Right kidney (tissue), 9 donors: Measurements from ENCODE around the gene CYSTM1.
A peak's percentile ranks its signal among the peaks of the same experiment; 100 is the strongest.

Experiments
- DNase-seq: peaks from one replicate; pipeline ENCODE4 v3.0.0-alpha.2; 2016
- long read RNA-seq, 8 donors: transcript quantifications; one replicate each; lab custom pipeline, GENCODE V29; 2026

Gene CYSTM1, protein sequence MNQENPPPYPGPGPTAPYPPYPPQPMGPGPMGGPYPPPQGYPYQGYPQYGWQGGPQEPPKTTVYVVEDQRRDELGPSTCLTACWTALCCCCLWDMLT
- long read RNA-seq, donor 1, transcript CYSTM1-201 (3 exons, 1,336 nt): major isoform, 101 of 140 reads
- long read RNA-seq, donor 1, partial matches to known transcripts: 38 of 140 reads
- long read RNA-seq, donor 1, other reads (novel, unspliced or antisense): 0 of 140 reads
- long read RNA-seq, donor 2, transcript CYSTM1-201 (3 exons, 1,336 nt): major isoform, 55 of 81 reads
- long read RNA-seq, donor 2, partial matches to known transcripts: 24 of 81 reads
- long read RNA-seq, donor 2, other reads (novel, unspliced or antisense): 0 of 81 reads
- long read RNA-seq, donor 3, transcript CYSTM1-201 (3 exons, 1,336 nt): major isoform, 40 of 57 reads
- long read RNA-seq, donor 3, partial matches to known transcripts: 17 of 57 reads
- long read RNA-seq, donor 3, other reads (novel, unspliced or antisense): 0 of 57 reads
- long read RNA-seq, donor 4, transcript CYSTM1-201 (3 exons, 1,336 nt): major isoform, 64 of 81 reads
- long read RNA-seq, donor 4, partial matches to known transcripts: 16 of 81 reads
- long read RNA-seq, donor 4, other reads (novel, unspliced or antisense): 0 of 81 reads
- long read RNA-seq, donor 5, transcript CYSTM1-201 (3 exons, 1,336 nt): major isoform, 66 of 199 reads
- long read RNA-seq, donor 5, partial matches to known transcripts: 52 of 199 reads
- long read RNA-seq, donor 5, other reads (novel, unspliced or antisense): 81 of 199 reads
- long read RNA-seq, donor 6, transcript CYSTM1-201 (3 exons, 1,336 nt): major isoform, 62 of 95 reads
- long read RNA-seq, donor 6, partial matches to known transcripts: 33 of 95 reads
- long read RNA-seq, donor 6, other reads (novel, unspliced or antisense): 0 of 95 reads
- long read RNA-seq, donor 7, transcript CYSTM1-201 (3 exons, 1,336 nt): major isoform, 76 of 111 reads
- long read RNA-seq, donor 7, partial matches to known transcripts: 34 of 111 reads
- long read RNA-seq, donor 7, other reads (novel, unspliced or antisense): 0 of 111 reads
- long read RNA-seq, donor 8, transcript CYSTM1-201 (3 exons, 1,336 nt): major isoform, 85 of 105 reads
- long read RNA-seq, donor 8, partial matches to known transcripts: 19 of 105 reads
- long read RNA-seq, donor 8, other reads (novel, unspliced or antisense): 0 of 105 reads

- no peak for DNase-seq
These were observed at the start of gene CYSTM1 for GRCh38 chr5:140174465-140175366. Gene CYSTM1 (plus strand): TSS chr5:140175188. CDS start chr5:140194466, 19,278 bp downstream.

GRCh38 chr5:140125637-140126036 lies 49.4 kb upstream of the CYSTM1 start, which contains the start of gene IGIP:
Gene IGIP (plus strand): TSS chr5:140125937. CDS start chr5:140128477, 2,540 bp downstream.
- DNase-seq: no peak

DNA sequence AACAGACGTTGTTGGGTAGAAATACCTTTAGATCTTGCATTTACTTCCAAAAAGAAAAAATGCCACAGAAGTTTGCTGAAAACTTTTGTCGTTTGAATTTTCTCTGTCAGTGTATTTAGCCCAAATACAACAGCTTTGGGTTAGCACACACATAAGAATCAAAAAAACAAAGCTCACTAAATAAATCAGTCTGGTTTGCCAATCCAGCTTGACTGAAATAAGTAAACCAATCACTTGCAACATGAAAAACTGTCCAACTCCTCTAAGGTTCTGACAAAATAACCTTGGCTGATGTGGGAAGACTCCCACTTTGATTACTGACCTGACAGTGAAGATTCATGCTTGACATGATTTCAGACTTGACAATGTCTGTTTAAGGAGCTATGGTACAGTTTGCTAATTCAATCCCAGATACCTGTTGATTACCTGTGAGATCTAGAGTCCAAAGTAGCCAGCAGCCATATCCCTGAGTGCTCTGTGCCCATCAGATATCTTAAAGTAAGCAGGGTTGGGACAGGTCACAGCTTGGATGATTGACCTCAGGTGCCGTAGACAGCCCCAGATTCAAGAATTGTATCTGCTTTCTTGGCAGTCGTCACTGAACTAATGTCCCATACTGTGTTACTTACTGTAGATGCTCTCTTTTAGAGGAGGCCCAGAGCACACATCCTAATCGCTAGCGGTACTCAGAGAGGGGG lies 48.5 kb upstream of the CYSTM1 start:
- DNase-seq: no peak

- DNase-seq: no peak
These were observed 46.6 kb upstream of the CYSTM1 start for GRCh38 chr5:140128376-140128775.

GRCh38 chr5:140130949-140131733 lies 43.8 kb upstream of the CYSTM1 start:
- no peak for DNase-seq

DNA sequence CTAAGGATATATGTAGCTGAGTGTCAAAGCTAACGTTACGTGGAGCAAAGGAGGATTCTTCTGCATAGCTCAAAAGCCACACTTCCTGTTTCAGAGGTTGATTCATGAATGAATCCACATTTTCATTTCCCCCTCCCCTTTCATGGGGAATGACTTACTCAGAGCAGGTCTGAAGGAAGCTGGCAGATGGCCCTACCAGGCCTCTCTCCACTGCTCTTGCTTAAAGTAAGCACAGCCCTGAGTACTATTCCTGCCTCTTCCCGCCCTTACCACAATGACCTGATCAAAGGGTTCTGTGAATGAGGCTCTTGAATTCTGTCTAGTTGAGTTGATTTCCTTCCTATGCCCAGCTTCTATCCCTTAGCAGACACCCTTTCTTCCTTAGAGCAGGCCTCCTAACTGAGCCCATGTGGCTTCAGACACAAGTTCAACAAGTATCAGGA lies 43.0 kb upstream of the CYSTM1 start:
- no peak for DNase-seq

DNA sequence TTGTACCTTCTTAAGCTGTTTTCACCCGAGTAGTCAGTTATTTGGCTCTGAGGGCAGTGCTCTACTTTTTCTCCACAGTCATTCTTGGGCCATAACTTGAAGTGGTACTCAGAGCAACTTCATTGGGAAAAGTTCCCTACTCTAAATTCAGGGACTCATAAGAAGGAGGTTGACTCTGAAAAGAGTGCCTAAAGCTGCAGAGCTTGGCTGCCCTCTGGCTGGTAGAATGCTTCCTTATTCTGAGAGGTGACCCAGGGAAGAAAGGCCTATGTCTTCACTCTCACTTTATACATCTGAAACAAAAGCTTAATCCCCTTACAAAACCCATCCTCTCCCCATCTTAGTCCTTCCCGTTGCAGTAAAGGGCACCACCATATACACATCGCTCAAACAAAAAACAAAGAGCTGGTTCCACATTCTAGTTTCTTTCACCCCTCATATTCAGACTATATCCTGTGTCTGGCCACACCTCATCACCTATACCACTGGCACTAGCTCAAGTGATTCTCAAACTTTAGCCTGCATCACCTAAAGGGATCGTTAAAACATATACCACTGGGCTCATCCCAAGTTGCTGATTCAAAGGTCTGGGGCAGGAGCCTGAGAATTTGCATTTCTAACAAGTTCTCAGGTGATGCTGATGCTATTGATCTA lies 41.3 kb upstream of the CYSTM1 start:
- no peak for DNase-seq

DNA sequence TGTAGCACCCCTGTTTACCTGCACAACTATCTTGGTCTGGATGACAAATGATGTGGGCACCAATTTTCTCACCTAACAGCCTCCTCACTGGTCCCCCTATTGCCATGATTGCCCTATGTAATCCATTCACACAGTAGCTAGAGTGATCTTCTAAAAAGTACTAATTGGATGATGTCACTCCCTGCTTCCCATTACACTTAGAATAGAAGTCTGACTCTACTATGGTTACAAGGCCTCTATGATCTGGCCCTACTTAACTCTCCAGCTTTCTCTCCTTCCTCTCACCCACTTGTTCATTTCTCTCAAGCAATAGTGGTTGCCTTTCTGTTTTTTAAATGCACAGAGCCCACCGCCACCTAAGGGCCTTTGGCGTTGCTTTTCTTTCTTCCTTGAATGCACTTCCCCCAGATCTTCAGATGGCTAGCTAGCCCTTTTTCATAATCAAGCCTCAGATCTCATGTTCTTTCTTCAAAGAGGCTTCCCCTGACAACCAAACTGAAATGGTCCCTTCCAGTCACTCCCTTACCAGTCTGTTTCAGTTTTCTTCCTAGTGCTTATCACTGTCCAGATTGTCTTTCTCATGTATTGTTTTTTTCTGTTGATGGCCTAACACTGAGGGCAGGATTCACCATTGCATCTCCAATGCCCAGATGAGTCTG lies 40.6 kb upstream of the CYSTM1 start:
- no peak for DNase-seq

DNA sequence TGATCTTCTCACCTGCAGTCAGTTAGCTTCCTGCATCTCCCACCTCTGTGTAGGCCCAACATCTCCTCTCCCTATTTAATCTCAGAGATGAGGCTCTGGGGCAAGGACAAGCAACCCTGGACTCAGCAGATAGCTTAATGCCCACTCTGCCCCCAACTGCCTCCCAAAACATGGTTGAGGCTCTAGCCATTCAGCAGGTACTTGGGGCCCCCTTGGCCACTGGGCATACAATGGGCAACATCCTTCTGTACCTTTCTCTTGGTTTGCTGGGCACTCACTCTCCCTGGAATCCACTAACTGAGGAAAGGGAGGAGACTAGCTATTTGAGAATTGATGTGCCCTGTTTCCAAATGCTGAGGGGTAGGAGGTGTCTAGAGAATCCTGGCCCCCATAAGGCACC lies 39.9 kb upstream of the CYSTM1 start:
- no peak for DNase-seq

DNA sequence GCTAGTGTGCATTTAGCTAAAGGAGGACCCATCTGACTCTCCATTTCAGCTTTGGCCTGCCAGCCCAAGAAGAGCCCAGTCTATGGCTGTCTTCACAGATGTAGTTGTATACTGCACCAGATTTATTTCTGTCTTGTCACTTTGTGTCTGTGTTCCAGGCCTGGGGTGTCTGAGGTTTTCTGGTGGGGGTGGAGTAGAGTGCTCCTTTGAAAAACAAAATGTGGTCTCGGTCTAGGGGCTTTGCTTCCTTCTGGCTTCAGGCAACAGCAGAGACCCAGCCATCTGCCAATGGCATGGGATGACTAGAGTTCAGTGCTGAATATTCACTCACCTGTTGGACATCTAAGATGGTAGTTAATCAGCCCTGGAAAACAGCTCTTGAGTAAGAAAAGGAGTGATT lies 38.4 kb upstream of the CYSTM1 start:
- no peak for DNase-seq

GRCh38 chr5:140140435-140140834 lies 34.6 kb upstream of the CYSTM1 start:
- DNase-seq: no peak

DNA sequence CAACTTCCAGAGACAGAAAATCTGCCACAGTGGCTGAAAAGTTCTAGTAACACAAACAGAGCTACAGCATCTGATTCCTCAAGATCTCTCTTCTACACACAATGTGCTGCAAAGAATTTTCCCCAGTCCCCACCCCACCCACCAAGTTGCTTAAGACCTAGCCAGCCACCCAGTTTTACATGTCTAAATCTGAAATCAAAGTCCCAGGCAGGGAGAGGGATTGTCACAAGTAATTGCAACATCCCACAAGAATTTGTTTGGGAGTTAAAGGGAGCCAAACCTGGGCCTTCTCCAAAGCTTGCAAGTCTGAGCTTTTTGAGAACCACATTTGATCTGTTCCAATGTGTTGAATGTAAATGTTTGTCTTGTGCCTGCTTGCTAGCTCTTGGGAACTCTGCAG lies 33.7 kb upstream of the CYSTM1 start:
- DNase-seq: no peak

- DNase-seq: no peak
These were observed 32.7 kb upstream of the CYSTM1 start for GRCh38 chr5:140142246-140142645.

DNA sequence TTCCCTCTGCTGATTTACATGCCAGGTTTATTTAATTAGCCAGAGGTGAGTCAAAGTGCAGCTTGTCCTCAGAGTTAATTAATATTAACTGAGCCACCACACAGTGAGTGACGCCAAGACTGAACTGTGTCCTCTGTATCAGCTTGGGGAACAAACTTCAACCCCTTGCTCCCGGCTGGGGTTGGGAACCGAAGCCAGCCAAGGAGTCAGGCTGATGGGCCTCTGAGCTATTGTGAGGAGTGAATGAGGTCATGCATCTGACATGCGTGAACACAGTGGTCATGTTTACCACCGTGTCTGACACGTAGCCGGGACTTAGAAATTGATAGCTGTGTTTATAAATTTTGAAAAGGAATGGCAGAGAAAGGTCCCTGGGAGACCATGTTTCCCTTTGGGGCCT lies 32.1 kb upstream of the CYSTM1 start:
- DNase-seq: no peak

GRCh38 chr5:140143521-140144258 lies 31.3 kb upstream of the CYSTM1 start:
- DNase-seq: no peak

DNA sequence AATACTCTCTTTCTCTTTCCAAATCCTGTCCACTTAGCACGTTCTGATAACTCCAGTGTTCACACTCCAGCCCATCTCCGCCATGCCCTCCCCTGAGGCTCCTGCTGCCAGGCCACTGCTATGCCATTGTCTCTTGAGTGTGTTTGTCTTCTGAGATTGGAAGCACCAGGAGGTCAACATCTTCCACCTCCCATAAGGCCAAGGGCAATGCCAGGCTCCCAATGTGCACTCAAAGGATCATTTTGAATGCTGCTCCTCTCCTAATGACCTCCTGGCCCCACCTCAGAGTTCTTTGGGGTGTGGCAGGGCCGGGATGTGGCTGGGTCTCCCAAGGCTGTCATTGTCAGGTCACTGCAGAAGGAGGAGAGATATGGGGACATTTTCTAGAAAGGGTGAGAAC lies 29.7 kb upstream of the CYSTM1 start:
- no peak for DNase-seq

DNA sequence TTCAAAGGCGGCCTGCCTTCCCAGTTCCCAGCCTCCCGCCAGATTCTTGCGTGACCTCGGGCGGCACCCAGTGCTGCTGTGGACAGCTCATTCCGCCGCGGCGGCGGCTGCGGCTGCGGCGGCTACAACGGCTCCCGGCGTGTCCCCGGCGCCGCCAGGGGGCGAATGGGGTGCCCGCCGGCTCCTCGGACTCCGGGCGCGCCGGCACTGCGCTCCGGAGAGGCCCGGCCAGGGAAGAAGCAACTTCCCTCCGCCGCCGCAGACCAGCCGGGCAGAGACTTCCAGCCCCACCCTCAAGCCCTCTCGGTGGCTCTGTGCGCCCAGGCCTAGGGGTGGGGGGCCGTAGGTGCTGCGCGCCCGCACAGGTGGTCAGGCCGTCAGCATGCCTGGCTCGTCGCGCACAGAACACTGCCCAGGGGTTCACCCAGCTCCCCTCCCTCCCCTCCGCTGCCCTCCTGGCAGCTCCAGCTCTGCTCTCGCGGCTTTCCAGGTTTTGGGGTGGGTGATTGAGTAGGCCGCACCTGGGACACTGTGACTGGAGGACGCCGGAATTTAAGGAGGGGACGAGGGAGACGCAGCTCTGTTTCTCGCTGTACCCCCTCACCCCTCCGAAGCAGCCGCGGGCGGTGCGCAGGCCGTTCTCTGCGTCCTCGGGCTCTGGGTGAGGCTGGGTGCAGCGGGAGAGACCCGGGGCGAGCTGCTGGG lies 29.0 kb upstream of the CYSTM1 start:
- DNase-seq: peak; percentile 82

- no peak for DNase-seq
These were observed 28.5 kb upstream of the CYSTM1 start for GRCh38 chr5:140146523-140146842.
